Panc1 (cell line): ENCODE data around the gene NTM.

Source experiments
- CTCF ChIP-seq: fragments of 450-650 bp; IDR thresholded peaks from 2 replicates; pipeline ENCODE4 v1.5.1; 2017; ENCODE audit warnings: mild to moderate bottlenecking
- POLR2AphosphoS5 ChIP-seq: IDR thresholded peaks from 2 replicates; pipeline ENCODE4 v1.6.1; 2012; ENCODE audit warnings: mild to moderate bottlenecking, low read depth, low read length, moderate library complexity
- REST ChIP-seq, 2 experiments: IDR thresholded peaks; 2 replicates each; pipeline ENCODE4 v1.6.1; 2011 to 2012; ENCODE audit warnings: low read depth in 2 of 2, control low read depth in 1 of 2, low read length in 1 of 2, mild to moderate bottlenecking in 1 of 2, moderate library complexity in 1 of 2; ENCODE audit not compliant: insufficient read depth in 1 of 2

GRCh38 chr11:132337819-132338416 is 967.5 kb downstream of the NTM start:
- TF ChIP-seq CTCF (no peak), REST (IDR thresholded peaks at IDR 0.05; ENCODE audit: insufficient read depth in 1 of 2, low read depth in 2 of 2, low read length in 1 of 2) (no peak), POLR2AphosphoS5 (no peak)
